Kasumi-1 (cell line): ENCODE results near the gene LRRC37A3.
"Not testable (repeated sequence)": the region's sequence is repeated elsewhere in the genome, so short reads cannot be mapped to it uniquely, and the experiment has no call there.

ENCODE experiments used
- DNase-seq, 2 experiments: peaks; one replicate each; lab custom pipeline; 2025; lab: John Stamatoyannopoulos, UW

The LRRC37A3 gene

DNA sequence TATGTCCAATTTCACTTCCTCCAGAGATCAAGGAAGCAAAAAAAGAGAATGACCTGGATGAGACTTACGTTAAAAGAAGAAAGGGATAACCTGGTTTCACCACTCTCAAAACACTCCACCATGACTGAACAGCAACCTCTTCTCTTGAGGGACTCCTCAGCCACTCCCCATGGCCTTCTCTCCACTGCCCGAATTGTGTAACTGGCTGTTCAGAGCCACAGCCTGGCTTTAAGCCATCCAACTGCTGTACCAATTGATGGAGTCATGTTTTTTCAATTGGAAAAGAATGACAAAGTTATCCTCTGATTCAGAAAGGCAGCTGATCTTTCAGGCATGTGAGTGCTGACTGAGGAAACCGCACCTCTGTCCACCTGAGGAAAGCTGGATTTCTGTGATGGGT lies 85.2 kb downstream of the LRRC37A3 start:
- not testable (repeated sequence) for DNase-seq

- not testable (repeated sequence) for DNase-seq
Measured at GRCh38 chr17:64830631-64831040, 88.6 kb downstream of the LRRC37A3 start.

DNA sequence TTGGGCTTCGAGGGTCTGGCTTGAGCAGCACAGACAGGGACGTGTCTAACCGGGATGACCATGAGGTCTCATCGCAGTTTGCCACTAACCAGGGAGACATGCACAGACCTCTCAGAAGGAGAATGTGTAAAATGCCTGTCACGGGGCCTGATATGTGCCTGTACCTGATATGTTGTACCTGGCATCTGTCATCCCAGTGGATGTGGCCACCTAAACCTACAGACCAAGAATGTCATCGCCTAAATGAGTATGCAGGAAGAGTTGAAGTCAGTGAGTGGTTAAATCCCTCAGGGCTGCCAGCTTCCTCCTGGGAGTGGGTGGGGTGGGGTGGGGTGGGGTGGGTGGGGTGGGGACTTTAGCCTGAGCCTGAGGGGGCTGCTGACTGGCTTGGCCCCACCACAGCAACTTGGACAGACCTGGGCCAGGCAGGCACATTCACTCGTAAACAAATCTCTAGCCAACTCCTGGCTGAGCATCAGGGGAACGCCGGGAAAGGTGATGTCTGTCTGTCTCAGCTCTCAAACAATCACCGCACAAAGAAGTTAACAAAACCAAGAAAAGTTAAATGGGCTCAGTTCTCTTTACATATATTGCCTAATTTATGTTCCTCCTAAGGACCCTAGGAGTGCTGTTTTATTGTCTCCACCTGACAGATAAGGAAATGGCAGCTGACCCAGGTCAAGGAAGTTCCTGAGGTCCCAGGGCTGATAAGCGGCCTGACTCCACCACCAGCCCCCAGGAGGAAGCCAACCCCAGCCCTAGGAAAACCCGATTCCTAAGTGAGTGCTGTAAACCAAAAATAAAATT lies 89.3 kb downstream of the LRRC37A3 start:
- not testable (repeated sequence) for DNase-seq

GRCh38 chr17:64829068-64829467 lies 90.2 kb downstream of the LRRC37A3 start:
- not testable (repeated sequence) for DNase-seq

GRCh38 chr17:64818904-64819303 lies 100.4 kb downstream of the LRRC37A3 start:
- not testable (repeated sequence) for DNase-seq

DNA sequence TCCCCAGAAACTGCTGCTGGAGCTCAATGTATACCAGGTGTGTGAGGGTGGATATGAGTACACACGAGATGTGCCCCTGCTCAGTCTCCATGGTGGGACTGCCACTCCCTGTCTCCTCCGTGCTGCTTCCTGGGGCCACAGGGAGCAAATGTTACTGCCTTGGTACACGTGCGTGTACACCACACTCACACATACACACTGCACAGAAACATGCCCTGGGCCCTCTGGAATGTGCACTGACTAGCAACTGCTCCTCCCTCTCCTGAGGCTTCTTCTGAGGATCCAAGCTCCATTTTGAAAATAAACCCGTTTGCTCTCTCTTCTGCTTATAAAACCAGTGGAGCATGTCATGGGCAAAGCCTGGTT lies 103.5 kb downstream of the LRRC37A3 start:
- DNase-seq, result not testable (repeated sequence)

DNA sequence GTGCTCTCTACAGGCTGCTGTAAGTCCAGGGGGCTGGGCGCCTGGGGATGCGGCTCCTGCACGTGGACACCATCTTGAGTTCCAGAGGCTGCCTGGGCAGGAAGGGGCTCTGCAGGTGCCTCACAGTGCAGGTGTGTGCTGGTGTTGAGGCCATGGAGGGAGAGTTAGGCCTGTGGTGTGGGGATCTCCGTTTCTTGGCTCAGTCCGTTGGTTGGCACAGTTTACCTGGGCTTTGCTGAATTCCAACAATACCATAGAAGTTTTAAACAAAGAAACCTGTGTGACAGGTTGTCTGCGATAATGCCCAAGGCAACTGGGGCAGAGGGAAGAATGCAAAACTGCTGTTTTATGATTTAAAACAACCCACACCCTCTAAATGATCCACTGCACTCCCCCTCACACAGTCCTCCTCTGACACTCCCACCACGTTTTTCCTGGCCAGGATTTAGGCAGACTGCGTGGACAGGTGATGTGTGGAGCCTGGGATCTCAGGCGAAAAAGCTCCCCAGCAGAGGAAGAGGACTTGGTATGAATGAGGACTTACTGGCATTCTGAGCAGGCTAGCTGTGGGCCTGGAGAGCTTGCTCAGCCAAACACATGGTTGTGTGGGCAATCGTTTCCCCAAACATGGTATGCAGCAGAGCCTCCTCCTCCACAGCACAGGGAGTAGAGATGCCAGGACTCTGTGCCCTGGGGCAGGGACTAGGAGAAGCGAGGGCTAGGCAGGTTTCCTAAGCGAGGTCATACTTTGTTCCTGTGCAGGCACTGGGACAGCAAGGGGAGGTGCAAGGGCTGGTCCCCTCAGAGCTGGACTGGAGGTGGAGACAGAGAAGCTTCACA lies 104.1 kb downstream of the LRRC37A3 start:
- not testable (repeated sequence) for DNase-seq

- peak; percentile 79 to 84 for DNase-seq
Measured at GRCh38 chr17:64808178-64808977, 110.9 kb downstream of the LRRC37A3 start.
